K562 (cell line): ENCODE data around the gene GGT6. TPM values are rescaled to one million over a fixed set of nuclear protein-coding genes. Genes with fewer than 3 reads are reported as not detected.

Experiments used
- ATAC-seq: fragments of 200-7000 bp; cut with Tn5 transposase; 3 replicates; pipeline ENCODE4 v1.9.1; 2020; ENCODE audit warnings: moderate library complexity
- BruUV-seq: library from RNA; stranded (reverse); fragments of 400-500 nt; replicated peaks from 2 replicates; lab custom pipeline; 2021; lab: Mats Ljungman, UMichigan
- CTCF ChIA-PET: fragments of 300-600 bp; formaldehyde crosslinking; extraction: SDS; loops from one replicate; lab custom pipeline; 2021; ENCODE audit warnings: low intra/inter-chr PET ratio; lab: Yijun Ruan, JAX
- POLR2A ChIA-PET: fragments of 300-600, 350-650 bp; sonication (Branson Sonifier 250); formaldehyde crosslinking; extraction: SDS; loops from one replicate; lab custom pipeline; 2021; ENCODE audit warnings: antibody characterized with exemption, inconsistent platforms; lab: Yijun Ruan, JAX
- DNase-seq, 4 experiments: peaks; one replicate each; pipeline versions ENCODE4 v3.0.0 to v3.0.0-alpha.2; 2011 to 2018; ENCODE audit warnings: low spot score in 3 of 4, mixed read lengths in 3 of 4; ENCODE audit errors: extremely low read depth in 1 of 4
- FAIRE-seq: peaks from 2 replicates; lab custom pipeline; 2011; peaks lifted over from hg19 to GRCh38; lab: Jason Lieb, UNC
- H2AFZ ChIP-seq: 2 replicates; pipeline ENCODE4 v1.6.0; 2011; ENCODE audit warnings: low read depth, low read length, control low read depth, inconsistent platforms
- H3K27ac ChIP-seq: fragments of 200-600 bp; 3 replicates; pipeline ENCODE4 v1.8.0; 2011; ENCODE audit warnings: low read depth, mild to moderate bottlenecking, control low read depth, inconsistent platforms, low read length, moderate library complexity, mixed read lengths; ENCODE audit errors: extremely low read depth
- H3K27me3 ChIP-seq, 2 experiments: fragments of 300-600 bp in 1 of 2; 2 replicates in 1 of 2; 3 replicates in 1 of 2; pipeline versions ENCODE4 v1.6.0 to v1.8.0; 2011; ENCODE audit warnings: inconsistent platforms in 2 of 2, low read length in 2 of 2, mild to moderate bottlenecking in 1 of 2, mixed read lengths in 1 of 2, moderate library complexity in 1 of 2; ENCODE audit not compliant: control insufficient read depth in 2 of 2, insufficient read depth in 2 of 2
- H3K36me3 ChIP-seq: fragments of 300-600 bp; 3 replicates; pipeline ENCODE4 v1.8.0; 2011; ENCODE audit warnings: mild to moderate bottlenecking, low read length, inconsistent platforms; ENCODE audit not compliant: control insufficient read depth, insufficient read depth
- H3K4me1 ChIP-seq, 2 experiments: fragments of 200-600 bp in 1 of 2; replicated peaks in 1 of 2; 2 replicates in 1 of 2; 3 replicates in 1 of 2; pipeline versions ENCODE4 v1.5.1 to v1.8.0; 2011; ENCODE audit warnings: inconsistent platforms in 2 of 2, low read length in 2 of 2, mild to moderate bottlenecking in 1 of 2, mixed read lengths in 1 of 2, moderate library complexity in 1 of 2; ENCODE audit not compliant: control insufficient read depth in 2 of 2, insufficient read depth in 2 of 2
- H3K4me2 ChIP-seq: 2 replicates; pipeline ENCODE4 v1.6.1; 2011; ENCODE audit warnings: low read length, control low read depth, inconsistent platforms, mixed read lengths; ENCODE audit not compliant: insufficient read depth
- H3K4me3 ChIP-seq: fragments of 200-600 bp; sonication (generic), shearing (Covaris generic); 2 replicates; pipeline ENCODE4 v1.5.1; 2016; ENCODE audit warnings: control low read depth, inconsistent platforms
- H3K79me2 ChIP-seq: fragments of 200-600 bp; 3 replicates; pipeline ENCODE4 v1.8.0; 2011; ENCODE audit warnings: low read length, inconsistent platforms; ENCODE audit not compliant: control insufficient read depth, insufficient read depth
- H3K9ac ChIP-seq, 2 experiments: 2 replicates each; pipeline versions ENCODE4 v1.6.0 to v1.6.1; 2011; ENCODE audit warnings: low read depth in 2 of 2, low read length in 2 of 2, control low read depth in 1 of 2, inconsistent platforms in 1 of 2, mild to moderate bottlenecking in 1 of 2, mixed read lengths in 1 of 2; ENCODE audit not compliant: insufficient read depth in 1 of 2
- H3K9me1 ChIP-seq: one replicate; pipeline ENCODE4 v1.6.0; 2011; ENCODE audit warnings: inconsistent platforms, mild to moderate bottlenecking, low read length, moderate library complexity; ENCODE audit not compliant: control insufficient read depth, insufficient read depth
- H3K9me3 ChIP-seq: replicated peaks from 2 replicates; pipeline ENCODE4 v1.5.1; 2011; ENCODE audit warnings: low read depth, low read length, inconsistent platforms; ENCODE audit not compliant: control insufficient read depth, insufficient read depth
- H4K20me1 ChIP-seq: replicated peaks from 2 replicates; pipeline ENCODE4 v1.6.1; 2011; ENCODE audit warnings: low read length, inconsistent platforms, mixed read lengths; ENCODE audit not compliant: control insufficient read depth, insufficient read depth
- ATF1 ChIP-seq, 2 experiments: fragments of 450-650 bp in 1 of 2; IDR thresholded peaks; 2 replicates each; pipeline ENCODE4 v1.6.1; 2016; ENCODE audit warnings: missing compliant biosample characterization in 1 of 2, missing genetic modification characterization in 1 of 2
- HBP1 ChIP-seq: fragments of 450-650 bp; formaldehyde crosslinking; IDR thresholded peaks from 2 replicates; pipeline ENCODE4 v1.4.0; 2022; ENCODE audit warnings: missing genetic modification characterization
- POLR2G ChIP-seq: fragments of 200-400 bp; formaldehyde crosslinking; IDR thresholded peaks from 2 replicates; pipeline ENCODE4 v1.6.1; 2017; ENCODE audit warnings: low read depth, mild to moderate bottlenecking, antibody characterized with exemption, low read length, moderate library complexity
- POLR3G ChIP-seq: IDR thresholded peaks from 2 replicates; pipeline ENCODE4 v1.6.1; 2011; ENCODE audit not compliant: insufficient read length, insufficient replicate concordance; ENCODE audit errors: extremely low read depth
- SRSF9 ChIP-seq: fragments of 200-400 bp; formaldehyde crosslinking; IDR thresholded peaks from 2 replicates; pipeline ENCODE4 v1.6.1; 2017; ENCODE audit warnings: low read depth, low read length, borderline replicate concordance
- ZNF707 ChIP-seq: fragments of 250-450 bp; sonication (Bioruptor Pico); conservative IDR thresholded peaks from 2 replicates; pipeline ENCODE4 v1.8.0; 2022; ENCODE audit warnings: inconsistent platforms, mild to moderate bottlenecking, moderate library complexity
- WGBS: fragments of 100-300 bp; shearing (Covaris generic); methylation state at CpG from one replicate; pipeline ENCODE4 v1.1.6; 2016; ENCODE audit warnings: low coverage, mixed read lengths; ENCODE audit not compliant: insufficient coverage; ENCODE audit errors: missing lambda C conversion rate; 5-methylcytosine and 5-hydroxymethylcytosine counted together
- in situ Hi-C: fragments of 300-500 bp; cut with MboI; formaldehyde crosslinking; loops from 4 replicates; pipeline ENCODE4 v1.15.0; 2018; ENCODE audit warnings: inconsistent platforms, mixed read lengths
- intact Hi-C: fragments of 100-400 bp; cut with micrococcal nuclease; formaldehyde crosslinking; loops from 2 replicates; pipeline ENCODE4 v1.14.2; 2022
- polyA plus RNA-seq, 8 experiments: library from polyadenylated mRNA; depleted of rRNA in 4 of 8; stranded (reverse) in 5 of 8; unstranded in 3 of 8; fragments of >200 nt; fragmentation: Nextera tagmentation in 2 of 8; fragmentation: Illumina TruSeq in 1 of 8; extraction: Ambion mirVana in 2 of 8; extraction: Trizol in 1 of 8; gene quantifications; 2 replicates each; pipeline versions ENCODE4 v1.2.1 to v1.2.3, GENCODE V29; 2011 to 2014; ENCODE audit warnings: inconsistent platforms in 1 of 8, missing spikeins in 1 of 8
- total RNA-seq, 7 experiments: library from RNA; depleted of rRNA in 6 of 7; stranded (reverse); fragments of >200 nt in 6 of 7; fragmentation: Illumina TruSeq in 2 of 7; extraction: Trizol in 2 of 7; gene quantifications; 2 replicates each; pipeline versions ENCODE4 v1.2.1 to v1.2.3, GENCODE V29; 2011 to 2021; ENCODE audit warnings: low replicate concordance in 1 of 7
- TF ChIP-seq, protein P1 (sequence below): fragments of 450-650 bp; conservative IDR thresholded peaks from 2 replicates; pipeline ENCODE4 v1.6.1; 2016; ENCODE audit warnings: missing genetic modification characterization, low read depth, mild to moderate bottlenecking, control low read depth, missing compliant biosample characterization

Gene GGT6
- total and polyA plus RNA-seq, 9 of the 15 experiments (the other 6 are each of a cell fraction or from before 2014, with no cell fraction given) = 0.09 TPM; not detected in 8

DNA sequence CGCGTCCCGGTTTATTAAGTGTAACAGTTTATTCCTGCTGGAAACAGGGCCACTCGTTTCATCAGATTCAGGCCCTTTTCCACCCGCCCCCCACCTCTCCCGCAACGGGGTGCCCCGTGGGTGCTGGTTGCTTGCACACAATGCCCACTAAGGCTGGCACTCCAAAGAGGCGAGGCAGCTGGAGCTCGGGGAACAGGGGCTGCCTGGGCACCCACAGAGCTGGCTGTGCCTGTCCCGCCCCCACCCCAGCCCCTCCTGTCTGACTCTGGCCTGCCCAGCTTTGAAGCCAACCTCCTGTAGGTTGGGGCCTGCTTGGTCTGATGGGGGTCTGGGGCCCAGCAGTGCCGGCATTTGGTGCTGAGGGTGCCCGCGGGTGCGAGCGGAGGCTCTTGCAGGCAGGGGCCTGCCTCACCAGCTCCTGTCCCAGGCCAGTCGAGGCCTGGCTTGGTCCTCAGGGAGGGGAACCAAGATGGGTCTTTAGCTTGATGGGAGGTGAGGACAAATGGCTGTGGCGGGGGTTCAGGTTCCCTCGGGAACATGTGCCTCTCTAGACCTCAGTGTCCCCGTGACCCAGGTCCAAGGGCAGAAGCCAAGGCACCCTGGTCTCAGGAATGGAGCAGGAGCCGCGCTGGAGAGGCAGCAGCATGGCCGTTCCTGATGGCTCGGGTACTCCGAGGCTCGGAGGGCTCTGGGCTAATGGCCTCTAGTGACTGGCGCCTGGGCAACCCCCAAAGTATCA, 25.3 kb downstream of the GGT6 start:
- intact Hi-C loops = no loop called here
- H3K4me2 ChIP-seq = no peak overlapping the region
- no peak overlapping the region for H2AFZ ChIP-seq
- in situ Hi-C loops = no loop called here
- peaks cover 30% of the 10 kb centered on the region; the same call in 1 of the 3 replicates for H3K36me3 ChIP-seq
- no peak for DNase-seq
- ATAC-seq = no peak
- H3K9me3 ChIP-seq = no peaks in the 10 kb centered on the region
- peak overlapping the region in 1 of 2 experiments; percentile 47; a peak in 1 of 4 replicates for H3K9ac ChIP-seq
- H3K4me1 ChIP-seq = peaks cover 0 to 56% of the 10 kb centered on the region in 2 experiments; a peak in 3 of 5 replicates
- no peak overlapping the region for H3K4me3 ChIP-seq
- no peak for FAIRE-seq
- no peaks in the 10 kb centered on the region for H3K79me2 ChIP-seq
- TF ChIP-seq ZNF707 (CRISPR knock-in tag) = no peak
- no peak for TF ChIP-seq POLR3G
- peak; percentile 46; the same call in 1 of the 2 replicates for TF ChIP-seq POLR2G
- no peak for TF ChIP-seq HBP1 (CRISPR knock-in tag)
- TF ChIP-seq, protein P1, sequence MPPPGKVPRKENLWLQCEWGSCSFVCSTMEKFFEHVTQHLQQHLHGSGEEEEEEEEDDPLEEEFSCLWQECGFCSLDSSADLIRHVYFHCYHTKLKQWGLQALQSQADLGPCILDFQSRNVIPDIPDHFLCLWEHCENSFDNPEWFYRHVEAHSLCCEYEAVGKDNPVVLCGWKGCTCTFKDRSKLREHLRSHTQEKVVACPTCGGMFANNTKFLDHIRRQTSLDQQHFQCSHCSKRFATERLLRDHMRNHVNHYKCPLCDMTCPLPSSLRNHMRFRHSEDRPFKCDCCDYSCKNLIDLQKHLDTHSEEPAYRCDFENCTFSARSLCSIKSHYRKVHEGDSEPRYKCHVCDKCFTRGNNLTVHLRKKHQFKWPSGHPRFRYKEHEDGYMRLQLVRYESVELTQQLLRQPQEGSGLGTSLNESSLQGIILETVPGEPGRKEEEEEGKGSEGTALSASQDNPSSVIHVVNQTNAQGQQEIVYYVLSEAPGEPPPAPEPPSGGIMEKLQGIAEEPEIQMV (tag) = no peak
- TF ChIP-seq SRSF9 = no peak
- TF ChIP-seq ATF1 (CRISPR knock-in tag; IDR thresholded peaks at IDR 0.05) = no peak
- TF ChIP-seq ATF1 (tag; IDR thresholded peaks at IDR 0.05) = no peak
- H4K20me1 ChIP-seq = peaks cover 4% of the 10 kb centered on the region; the same call in 1 of the 2 replicates
- H3K27me3 ChIP-seq = peaks cover 0 to 11% of the 10 kb centered on the region in 2 experiments; a peak in 3 of 5 replicates
- CTCF ChIA-PET = no interaction called here
- BruUV-seq = no TSS peak
- POLR2A ChIA-PET = interaction anchor here (0.6 kb wide), 1 partner anchor 366 kb away, joined by 3 read pairs; no protein-coding TSS in a partner anchor
- no peak overlapping the region for H3K27ac ChIP-seq
- WGBS = 42% methylated on average over 10 of the region's 27 CpGs
- H3K9me1 ChIP-seq = no peaks in the 10 kb centered on the region
